Neuronal stem cell (in vitro differentiated cells): Measurements from ENCODE around the gene MACROD1. TPM values are rescaled to one million over a fixed set of nuclear protein-coding genes. Genes with fewer than 3 reads are reported as not detected.

Source experiments
- small RNA-seq: library from polyadenylated mRNA; stranded (forward); fragments of <200 nt; extraction: miRNeasy Mini kit (QIAGEN cat#:217004); gene quantifications from one replicate; pipeline ENCODE3, GENCODE V24; 2013; ENCODE audit not compliant: insufficient read depth

MACROD1 gene

Small RNA genes within 50 kb of the gene (small RNA-seq; reads per million reads assigned to genes)
- gene RNU6-45P: not detected
